ENCODE measurements around the gene DCAF11. TPM values are rescaled to one million over a fixed set of nuclear protein-coding genes. Genes with fewer than 3 reads are reported as not detected.

The DCAF11 gene
- total and polyA plus RNA-seq, 10 donors, result 28.7 to 110 (median 76.7) TPM

DNA sequence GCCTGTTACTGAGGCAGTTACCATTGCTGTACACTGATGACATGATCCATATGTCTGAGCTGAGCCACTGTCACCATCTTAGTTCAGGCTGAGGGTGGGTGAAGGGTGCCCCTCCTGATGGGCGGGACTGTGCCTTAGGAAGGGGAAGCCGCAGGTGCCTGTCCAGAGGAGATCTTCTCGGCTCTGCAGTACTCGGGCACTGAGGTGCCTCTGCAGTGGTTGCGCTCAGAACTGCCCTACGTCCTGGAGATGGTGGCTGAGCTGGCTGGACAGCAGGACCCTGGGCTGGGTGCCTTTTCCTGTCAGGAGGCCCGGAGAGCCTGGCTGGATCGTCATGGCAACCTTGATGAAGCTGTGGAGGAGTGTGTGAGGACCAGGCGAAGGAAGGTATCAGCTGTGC lies 36.4 kb downstream of the DCAF11 start:
- no peak for TF ChIP-seq CTCF (IDR thresholded peaks at IDR 0.05 in 8 of 11, conservative IDR thresholded peaks at IDR 0.05 in 3 of 11)
- no peak for TF ChIP-seq POLR2AphosphoS5 (IDR thresholded peaks at IDR 0.05)
- TF ChIP-seq POLR2A (IDR thresholded peaks at IDR 0.05), result no peak
- intact Hi-C loops (cut with DNase I; ENCODE audit: low total_unique reads), result no loop called here
- Histone ChIP-seq H3K27me3 (replicated peaks in 1 of 7) (no peaks in the 10 kb centered on the region), H3K9me3 (no peaks in the 10 kb centered on the region), H3K4me1 (peaks cover 9 to 61% (median 37%) of the 10 kb centered on the region in 6 donors), H3K36me3 (peaks cover 9 to 78% (median 74%) of the 10 kb centered on the region in 6 donors), H3K4me3 (no peak overlapping the region), H3K27ac (peak overlapping the region in 2 of 8 donors; percentile 18 to 36)
- 89 to 96% (median 90%) methylated on average over 6 to 9 of the region's 9 CpGs for WGBS, 5 donors
- no peak for DNase-seq

GRCh38 chr14:24151404-24152080 lies 37.0 kb downstream of the DCAF11 start:
- 87 to 96% (median 93%) methylated on average over 11 to 16 of the region's 16 CpGs for WGBS, 5 donors
- H3K36me3 ChIP-seq, result peaks cover 9 to 84% (median 80%) of the 10 kb centered on the region in 6 donors
- intact Hi-C loops (cut with DNase I; ENCODE audit: low total_unique reads), result no loop called here

GRCh38 chr14:24155100-24155499 lies 40.5 kb downstream of the DCAF11 start:
- peak overlapping the region in 6 of 8 donors; percentile 64 to 84 (median 69) for H3K27ac ChIP-seq

More at GRCh38 chr14:24151404-24152080, 37.0 kb downstream of the DCAF11 start:
- Histone ChIP-seq H3K27ac (peak overlapping the region in 1 of 8 donors; percentile 18), H3K27me3 (replicated peaks in 1 of 7) (no peaks in the 10 kb centered on the region), H3K4me1 (peaks cover 9 to 62% (median 36%) of the 10 kb centered on the region in 6 donors), H3K4me3 (no peak overlapping the region), H3K9me3 (no peaks in the 10 kb centered on the region)
- TF ChIP-seq POLR2AphosphoS5 (IDR thresholded peaks at IDR 0.05) (peak in 1 of 3 donors; percentile 27), POLR2A (IDR thresholded peaks at IDR 0.05) (no peak), CTCF (IDR thresholded peaks at IDR 0.05 in 8 of 11, conservative IDR thresholded peaks at IDR 0.05 in 3 of 11) (no peak)
- DNase-seq, result no peak

More at GRCh38 chr14:24155100-24155499, 40.5 kb downstream of the DCAF11 start:
- 89 to 93% (median 91%) methylated on average over 10 of the region's 10 CpGs for WGBS, 5 donors
- no peak overlapping the region for H3K4me3 ChIP-seq
- H3K36me3 ChIP-seq, result peaks cover 6 to 100% (median 93%) of the 10 kb centered on the region in 6 donors
- peak; percentile 54 for DNase-seq
- peaks cover 0 to 65% (median 31%) of the 10 kb centered on the region in 6 donors for H3K4me1 ChIP-seq
- TF ChIP-seq POLR2AphosphoS5 (IDR thresholded peaks at IDR 0.05), result peak in 2 of 3 donors; percentile 22 to 35
- no peak for TF ChIP-seq POLR2A (IDR thresholded peaks at IDR 0.05)
- no peak for TF ChIP-seq CTCF (IDR thresholded peaks at IDR 0.05 in 8 of 11, conservative IDR thresholded peaks at IDR 0.05 in 3 of 11)
- no peaks in the 10 kb centered on the region for H3K27me3 ChIP-seq (replicated peaks in 1 of 7)
- H3K9me3 ChIP-seq, result no peaks in the 10 kb centered on the region
- intact Hi-C loops (cut with DNase I; ENCODE audit: low total_unique reads), result no loop called here
